Activated CD4-positive, alpha-beta memory T cell treated with anti-CD3 and anti-CD28 coated beads for 36 hours (primary cell): Measurements from ENCODE around the gene SLC25A36. TPM values are rescaled to one million over a fixed set of nuclear protein-coding genes. Genes with fewer than 3 reads are reported as not detected.
"Not testable (repeated sequence)": the region's sequence is repeated elsewhere in the genome, so short reads cannot be mapped to it uniquely, and the experiment has no call there.

Experiments used
- CTCF ChIA-PET: fragments of 350-600 bp; sonication (Branson Sonifier 250); formaldehyde crosslinking; loops from one replicate; lab custom pipeline; 2021; ENCODE audit warnings: antibody characterized with exemption, inconsistent platforms; lab: Charles Lee
- POLR2A ChIA-PET: fragments of 350-600 bp; sonication (Branson Sonifier 250); formaldehyde crosslinking; loops from one replicate; lab custom pipeline; 2021; ENCODE audit warnings: antibody characterized with exemption; lab: Charles Lee
- DNase-seq: peaks from one replicate; pipeline ENCODE4 v3.0.0-alpha.2; 2020
- H3K27ac Mint-ChIP-seq: one replicate; pipeline ENCODE4 v1.8.0; 2021; ENCODE audit warnings: mixed read lengths
- H3K27me3 Mint-ChIP-seq: one replicate; pipeline ENCODE4 v1.8.0; 2021; ENCODE audit warnings: mixed read lengths
- H3K36me3 Mint-ChIP-seq: one replicate; pipeline ENCODE4 v1.8.0; 2021; ENCODE audit warnings: mixed read lengths
- H3K4me1 Mint-ChIP-seq: one replicate; pipeline ENCODE4 v1.8.0; 2021; ENCODE audit warnings: low read depth, mixed read lengths
- H3K4me3 Mint-ChIP-seq: one replicate; pipeline ENCODE4 v1.8.0; 2021; ENCODE audit warnings: mild to moderate bottlenecking, mixed read lengths
- H3K9me3 Mint-ChIP-seq: one replicate; pipeline ENCODE4 v1.8.0; 2021; ENCODE audit warnings: mixed read lengths
- intact Hi-C: fragments of 100-400 bp; cut with micrococcal nuclease; formaldehyde crosslinking; loops from one replicate; pipeline ENCODE4 v1.15.1; 2023
- total RNA-seq, 2 experiments: library from RNA; stranded (reverse); gene quantifications; one replicate each; pipeline ENCODE4 v1.2.3, GENCODE V29; 2021

Gene SLC25A36
- total RNA-seq, 2 experiments from 2014 or later, result 44.7 to 56.5 TPM

DNA sequence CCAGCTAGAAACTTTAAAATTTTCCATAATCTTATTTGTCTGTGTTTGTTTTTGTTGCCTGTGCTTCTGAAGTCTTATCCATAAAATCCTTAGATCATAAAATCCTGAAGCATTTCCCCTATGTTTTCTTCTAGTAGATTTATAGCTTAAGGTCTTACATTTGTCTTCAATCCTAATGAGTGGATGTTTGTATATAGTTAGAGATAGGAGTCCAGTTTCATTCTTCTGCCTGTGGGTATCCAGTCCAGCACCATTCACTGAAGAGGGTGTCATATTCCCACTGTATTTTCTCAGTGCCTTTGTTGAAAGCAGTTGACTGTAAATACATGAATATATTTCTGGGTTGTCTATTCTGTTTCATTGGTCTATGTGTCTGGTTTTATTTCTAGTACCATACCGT lies 64.7 kb downstream of the SLC25A36 start:
- DNase-seq, result no peak
- Mint-ChIP-seq H3K9me3 (no peaks in the 10 kb centered on the region), H3K4me3 (no peak overlapping the region), H3K27ac (no peak overlapping the region), H3K4me1 (peaks cover 2% of the 10 kb centered on the region), H3K36me3 (no peaks in the 10 kb centered on the region), H3K27me3 (peaks cover 15% of the 10 kb centered on the region)
- CTCF ChIA-PET, result interaction anchor here (3.1 kb wide), 1 partner anchor 186 kb away, joined by 10 read pairs; no protein-coding TSS in a partner anchor
- POLR2A ChIA-PET, result no interaction called here
- intact Hi-C loops, result no loop called here

DNA sequence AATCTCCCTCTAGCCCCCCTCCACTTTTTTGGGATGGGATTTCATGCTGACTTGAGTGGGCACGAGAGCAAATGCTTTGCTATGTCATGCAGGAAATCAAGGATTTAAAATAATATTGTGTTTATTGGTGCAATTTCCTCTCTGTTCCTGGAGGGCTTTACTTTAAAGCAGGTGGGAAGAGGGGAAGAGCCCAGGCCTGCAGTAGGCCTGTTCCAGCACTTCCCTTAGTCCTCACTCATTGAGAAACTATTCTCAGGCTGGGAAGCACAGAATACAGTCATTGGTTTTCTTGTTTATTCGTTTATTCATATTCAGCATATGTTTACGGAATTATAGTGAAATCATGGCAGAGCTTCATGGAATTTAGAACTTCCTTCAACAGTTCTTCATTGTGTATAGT lies 67.9 kb downstream of the SLC25A36 start:
- H3K4me3 Mint-ChIP-seq, result no peak overlapping the region
- DNase-seq, result no peak
- H3K27ac Mint-ChIP-seq, result no peak overlapping the region
- H3K27me3 Mint-ChIP-seq, result peaks cover 17% of the 10 kb centered on the region
- ChIA-PET POLR2A (no interaction called here), CTCF (interaction anchor here (2.6 to 2.9 kb wide), 2 partner anchors 39 to 183 kb away, joined by 6 to 12 read pairs; no protein-coding TSS in a partner anchor)
- H3K4me1 Mint-ChIP-seq, result peaks cover 3% of the 10 kb centered on the region
- intact Hi-C loops, result no loop called here
- H3K36me3 Mint-ChIP-seq, result no peaks in the 10 kb centered on the region
- H3K9me3 Mint-ChIP-seq, result no peaks in the 10 kb centered on the region

DNA sequence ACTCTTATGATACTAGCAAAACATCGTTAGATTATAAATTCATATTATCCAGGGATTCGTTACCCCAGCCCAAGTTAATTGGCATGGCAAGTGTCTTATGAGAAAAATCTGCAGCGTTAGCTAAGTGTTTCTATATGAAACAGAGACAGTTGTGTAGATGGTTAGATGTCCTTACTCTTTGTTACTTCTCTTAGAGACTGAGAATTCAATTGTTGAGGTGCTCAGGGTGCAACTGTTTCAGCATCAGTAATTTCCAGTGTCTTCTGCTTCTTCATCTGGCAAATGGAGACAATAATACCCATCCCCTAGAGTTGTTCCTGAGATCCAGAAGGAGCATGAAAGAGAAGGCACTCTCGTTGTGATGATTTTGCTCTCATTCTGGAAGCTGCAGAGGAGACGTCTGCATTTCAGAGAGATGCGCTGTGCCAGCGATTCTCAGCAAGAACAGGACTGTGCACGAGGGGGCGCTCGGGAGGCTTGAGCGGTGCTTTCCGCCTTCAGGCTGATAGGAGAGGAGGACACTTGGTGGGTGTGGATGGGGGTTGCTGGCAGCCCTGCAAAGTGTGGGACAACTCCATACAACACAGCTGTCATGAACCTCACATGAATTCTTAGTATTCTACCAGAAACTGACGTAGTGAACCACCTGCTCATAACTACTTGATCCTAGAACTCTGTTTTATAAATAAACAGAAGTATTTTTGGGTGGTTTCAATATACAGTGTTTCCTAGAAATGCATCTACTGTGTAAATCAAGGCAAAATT lies 69.8 kb downstream of the SLC25A36 start:
- Mint-ChIP-seq H3K9me3 (no peaks in the 10 kb centered on the region), H3K27me3 (peaks cover 17% of the 10 kb centered on the region), H3K27ac (no peak overlapping the region), H3K36me3 (no peaks in the 10 kb centered on the region), H3K4me1 (peaks cover 3% of the 10 kb centered on the region), H3K4me3 (no peak overlapping the region)
- DNase-seq, result peak; percentile 87
- ChIA-PET POLR2A (no interaction called here), CTCF (interaction anchor here (0.6 to 2.9 kb wide), 14 partner anchors 11 to 1685 kb away, joined by 3 to 21 read pairs (median 5); partner anchors contain the start of gene PXYLP1)
- intact Hi-C loops, result loop anchor here (1.0 kb wide), 3 partner anchors 94 to 220 kb away; partner anchors contain the start of gene PXYLP1

DNA sequence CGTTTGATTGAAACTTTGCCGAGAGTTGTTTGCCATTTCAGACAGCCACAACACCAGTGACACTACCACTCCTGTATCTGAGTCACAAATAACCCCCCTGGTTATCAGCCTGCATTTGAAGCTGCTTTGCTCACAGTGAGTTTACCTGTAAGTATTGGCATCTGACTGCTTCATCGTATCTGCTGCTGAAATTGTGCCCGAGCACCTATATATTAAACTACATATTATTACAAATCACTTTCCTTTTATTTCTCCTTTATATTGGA lies 70.3 kb downstream of the SLC25A36 start:
- CTCF ChIA-PET, result interaction anchor here (0.6 to 2.9 kb wide), 10 partner anchors 12 to 220 kb away, joined by 3 to 21 read pairs (median 4); partner anchors contain the start of gene PXYLP1
- H3K36me3 Mint-ChIP-seq, result no peaks in the 10 kb centered on the region
- H3K27ac Mint-ChIP-seq, result no peak overlapping the region
- peaks cover 3% of the 10 kb centered on the region for H3K4me1 Mint-ChIP-seq
- H3K4me3 Mint-ChIP-seq, result no peak overlapping the region
- DNase-seq, result no peak
- peaks cover 17% of the 10 kb centered on the region for H3K27me3 Mint-ChIP-seq
- intact Hi-C loops, result loop anchor here (1.0 kb wide), 3 partner anchors 93 to 219 kb away; partner anchors contain the start of gene PXYLP1
- POLR2A ChIA-PET, result no interaction called here
- H3K9me3 Mint-ChIP-seq, result no peaks in the 10 kb centered on the region

DNA sequence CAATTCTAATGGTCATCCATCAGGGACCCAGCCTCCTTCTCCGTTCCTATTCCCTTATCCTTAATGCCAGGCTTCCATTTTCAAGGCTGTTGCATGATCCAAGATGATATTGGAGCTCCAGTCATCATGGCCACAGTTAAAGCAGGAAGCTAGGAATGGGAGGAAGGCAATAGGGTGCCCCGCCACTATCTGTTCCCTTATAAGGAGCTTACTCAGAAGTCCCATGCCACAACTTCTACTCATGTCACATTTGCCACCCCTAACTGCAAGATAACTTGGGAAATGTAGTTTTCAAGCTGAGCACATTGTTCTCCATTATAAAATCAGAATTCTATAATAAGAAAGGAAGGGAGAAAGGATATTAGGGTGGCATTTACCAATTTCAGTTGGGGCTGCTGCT lies 70.9 kb downstream of the SLC25A36 start:
- H3K36me3 Mint-ChIP-seq, result no peaks in the 10 kb centered on the region
- intact Hi-C loops, result no loop called here

DNA sequence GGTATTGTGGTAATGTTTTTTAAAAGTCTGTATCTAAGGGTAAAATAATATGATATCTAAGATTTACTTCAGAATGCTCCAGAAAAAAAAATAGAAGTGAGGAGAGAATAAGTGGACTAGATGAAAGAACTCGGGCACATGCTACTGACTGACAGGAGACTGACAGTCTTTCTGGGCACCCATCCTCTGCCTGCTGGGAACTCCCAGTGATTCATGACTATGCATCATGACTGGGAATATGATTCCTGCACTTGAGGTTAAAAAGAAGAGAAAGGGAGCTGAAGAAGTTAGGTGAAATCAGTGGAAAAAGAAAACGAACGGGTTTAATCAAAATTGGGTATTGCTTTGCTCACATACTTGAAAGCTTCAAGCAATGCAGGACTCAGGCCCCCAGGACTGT lies 73.8 kb downstream of the SLC25A36 start:
- Mint-ChIP-seq H3K9me3 (no peaks in the 10 kb centered on the region), H3K36me3 (no peaks in the 10 kb centered on the region), H3K4me1 (peaks cover 12% of the 10 kb centered on the region), H3K27me3 (peaks cover 6% of the 10 kb centered on the region), H3K27ac (no peak overlapping the region), H3K4me3 (no peak overlapping the region)
- intact Hi-C loops, result no loop called here
- no peak for DNase-seq
- ChIA-PET POLR2A (no interaction called here), CTCF (no interaction called here)

More for the DNA sequence above, 70.9 kb downstream of the SLC25A36 start:
- Mint-ChIP-seq H3K27ac (no peak overlapping the region), H3K4me1 (peaks cover 7% of the 10 kb centered on the region), H3K27me3 (peaks cover 17% of the 10 kb centered on the region), H3K4me3 (no peak overlapping the region), H3K9me3 (no peaks in the 10 kb centered on the region)
- no peak for DNase-seq
- POLR2A ChIA-PET, result no interaction called here
- CTCF ChIA-PET, result interaction anchor here (1.2 to 2.9 kb wide), 6 partner anchors 12 to 219 kb away, joined by 3 to 21 read pairs (median 6); partner anchors contain the start of gene PXYLP1

DNA sequence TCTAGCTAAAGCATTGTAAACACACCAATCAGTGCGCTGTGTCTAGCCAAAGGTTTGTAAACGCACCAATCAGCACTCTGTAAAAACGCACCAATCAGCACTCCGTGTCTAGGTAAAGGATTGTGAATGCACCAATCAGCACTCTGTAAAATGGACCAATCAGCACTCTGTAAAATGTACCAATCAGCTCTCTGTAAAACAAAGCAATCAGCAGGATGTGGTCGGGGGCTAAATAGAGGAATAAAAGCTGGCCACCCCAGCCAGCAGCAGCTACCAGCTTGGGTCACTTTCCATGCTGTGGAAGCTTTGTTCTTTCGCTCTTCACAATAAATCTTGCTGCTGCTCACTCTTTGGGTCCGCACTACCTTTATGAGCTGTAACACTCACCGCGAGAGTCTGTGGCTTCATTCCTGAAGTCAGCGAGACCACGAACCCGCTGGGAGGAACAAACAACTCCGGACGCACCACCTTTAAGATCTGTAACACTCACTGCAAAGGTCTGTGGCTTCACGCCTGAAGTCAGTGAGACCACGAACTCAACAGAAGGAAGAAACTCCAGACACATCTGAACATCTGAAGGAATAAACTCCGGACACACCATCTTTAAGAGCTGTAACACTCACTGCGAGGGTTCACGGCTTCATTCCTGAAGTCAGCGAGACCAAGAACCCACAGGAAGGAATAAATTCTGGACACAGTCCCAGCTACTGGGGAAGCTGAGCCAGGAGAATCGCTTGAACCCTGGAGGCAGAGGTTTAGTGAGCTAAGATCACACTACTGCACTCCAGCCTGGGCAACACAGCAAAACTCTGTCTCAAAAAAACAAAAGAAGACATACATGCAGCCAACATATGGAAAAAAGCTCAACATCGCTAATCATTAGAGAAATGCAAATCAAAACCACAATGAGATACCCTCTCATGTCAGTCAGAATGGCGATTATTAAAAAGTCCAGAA lies 76.0 kb downstream of the SLC25A36 start:
- H3K9me3 Mint-ChIP-seq, intact Hi-C loops, H3K4me3 Mint-ChIP-seq, H3K36me3 Mint-ChIP-seq, H3K27me3 Mint-ChIP-seq, H3K27ac Mint-ChIP-seq, H3K4me1 Mint-ChIP-seq: not testable (repeated sequence)
- ChIA-PET CTCF (interaction anchor here (0.6 kb wide), 1 partner anchor 183 kb away, joined by 3 read pairs; no protein-coding TSS in a partner anchor), POLR2A (interaction anchor here (0.6 kb wide), 1 partner anchor 12 kb away, joined by 4 read pairs; no protein-coding TSS in a partner anchor)
- DNase-seq, result peak; percentile 56

DNA sequence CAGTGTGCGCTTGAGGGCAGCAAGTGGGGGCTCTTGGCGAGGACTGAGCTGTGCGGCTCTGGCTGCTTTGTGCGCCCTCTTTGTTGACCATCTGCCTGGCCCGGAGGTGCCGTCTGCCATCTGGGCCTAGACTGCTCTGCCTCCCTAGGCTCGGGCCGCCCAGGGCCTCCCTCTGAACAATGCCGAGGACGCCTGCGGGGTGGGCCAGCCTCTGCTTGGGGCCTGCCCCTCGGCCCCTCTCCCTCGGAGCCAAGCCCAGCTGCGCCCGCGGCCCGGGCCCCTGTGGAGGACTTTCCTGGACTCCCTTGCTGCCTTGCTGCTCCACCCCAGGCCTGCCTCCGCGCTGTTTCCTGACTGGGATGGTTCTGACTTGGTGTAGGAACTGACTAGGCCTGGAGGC lies 77.6 kb downstream of the SLC25A36 start:
- H3K27me3 Mint-ChIP-seq, result peaks cover 2% of the 10 kb centered on the region
- POLR2A ChIA-PET, result no interaction called here
- DNase-seq, result no peak
- intact Hi-C loops, result no loop called here
- no peaks in the 10 kb centered on the region for H3K36me3 Mint-ChIP-seq
- no peak overlapping the region for H3K4me3 Mint-ChIP-seq
- peaks cover 9% of the 10 kb centered on the region for H3K4me1 Mint-ChIP-seq
- H3K9me3 Mint-ChIP-seq, result no peaks in the 10 kb centered on the region
- CTCF ChIA-PET, result no interaction called here
- no peak overlapping the region for H3K27ac Mint-ChIP-seq

DNA sequence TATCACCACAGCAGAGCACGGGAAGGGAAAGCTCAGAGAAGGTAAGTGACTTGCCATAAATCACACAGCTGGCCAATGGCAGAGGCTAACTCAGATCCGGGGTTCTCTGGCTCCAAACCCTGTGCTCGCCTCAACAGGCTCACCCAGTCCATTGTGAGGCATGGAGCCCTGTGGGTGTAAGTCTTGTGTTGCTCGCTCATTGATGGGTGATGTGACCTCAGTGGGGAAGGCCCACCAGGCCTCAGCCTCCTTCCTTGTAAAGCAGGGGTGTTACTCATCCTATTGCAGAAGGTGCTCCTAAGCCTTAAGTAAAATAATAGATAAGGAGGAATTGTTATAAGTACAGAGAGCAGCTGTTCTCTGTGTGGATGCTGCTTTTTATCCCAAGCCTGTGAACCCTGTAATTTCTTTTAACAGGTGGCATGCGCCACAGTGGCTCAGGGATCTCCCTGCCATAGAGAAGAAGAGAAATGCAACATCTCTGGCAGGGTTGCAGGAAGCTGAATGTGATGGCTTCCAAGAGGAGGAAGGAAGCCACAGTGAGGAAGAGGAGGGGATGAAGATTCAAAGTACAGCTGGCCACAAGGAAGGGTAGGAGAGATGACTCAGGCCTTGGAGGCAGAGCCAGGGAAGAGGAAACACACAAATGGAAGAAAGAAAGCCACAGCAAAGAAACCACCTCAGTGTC lies 78.7 kb downstream of the SLC25A36 start:
- H3K27me3 Mint-ChIP-seq, result peaks cover 2% of the 10 kb centered on the region
- intact Hi-C loops, result no loop called here
- CTCF ChIA-PET, result no interaction called here

DNA sequence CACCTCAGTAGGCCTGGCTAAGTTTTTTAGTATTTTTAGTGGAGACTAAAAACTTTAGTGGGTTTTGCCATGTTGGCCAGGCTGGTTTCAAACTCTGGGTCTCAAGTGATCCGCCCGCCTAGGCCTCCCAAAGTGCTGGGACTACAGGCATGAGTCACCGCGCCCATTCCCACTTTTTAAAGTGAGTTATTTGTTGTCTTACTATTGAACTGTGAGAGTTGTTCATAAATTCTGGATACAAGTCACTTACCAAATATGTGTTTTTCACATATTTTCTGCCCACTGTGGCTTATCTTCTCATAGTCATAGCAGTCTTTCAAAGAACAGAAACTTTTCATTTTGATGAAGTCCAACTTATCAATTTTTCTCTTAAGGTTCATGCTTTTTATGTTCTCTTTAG lies 79.6 kb downstream of the SLC25A36 start:
- no peaks in the 10 kb centered on the region for H3K36me3 Mint-ChIP-seq
- no peak for DNase-seq
- no peak overlapping the region for H3K27ac Mint-ChIP-seq
- H3K4me3 Mint-ChIP-seq, result no peak overlapping the region
- CTCF ChIA-PET, result no interaction called here
- H3K27me3 Mint-ChIP-seq, result no peaks in the 10 kb centered on the region
- intact Hi-C loops, result no loop called here
- peaks cover 9% of the 10 kb centered on the region for H3K4me1 Mint-ChIP-seq
- no peaks in the 10 kb centered on the region for H3K9me3 Mint-ChIP-seq
- POLR2A ChIA-PET, result no interaction called here

More for the DNA sequence above, 78.7 kb downstream of the SLC25A36 start:
- no peak overlapping the region for H3K4me3 Mint-ChIP-seq
- H3K9me3 Mint-ChIP-seq, result no peaks in the 10 kb centered on the region
- no peaks in the 10 kb centered on the region for H3K36me3 Mint-ChIP-seq
- POLR2A ChIA-PET, result interaction anchor here (0.5 kb wide), 1 partner anchor 72 kb away, joined by 8 read pairs; no protein-coding TSS in a partner anchor
- peaks cover 9% of the 10 kb centered on the region for H3K4me1 Mint-ChIP-seq
- no peak overlapping the region for H3K27ac Mint-ChIP-seq
- DNase-seq, result peak; percentile 20
